Activated CD4-positive, alpha-beta T cell treated with anti-CD3 and anti-CD28 coated beads for 4 hours (primary cell): ENCODE results near the gene IFNL1.
"Not testable (repeated sequence)": the region's sequence is repeated elsewhere in the genome, so short reads cannot be mapped to it uniquely, and the experiment has no call there.

Experiments used
- DNase-seq, 2 donors: peaks; one replicate each; pipeline ENCODE4 v3.0.0-alpha.2; 2020

Gene IFNL1

DNA sequence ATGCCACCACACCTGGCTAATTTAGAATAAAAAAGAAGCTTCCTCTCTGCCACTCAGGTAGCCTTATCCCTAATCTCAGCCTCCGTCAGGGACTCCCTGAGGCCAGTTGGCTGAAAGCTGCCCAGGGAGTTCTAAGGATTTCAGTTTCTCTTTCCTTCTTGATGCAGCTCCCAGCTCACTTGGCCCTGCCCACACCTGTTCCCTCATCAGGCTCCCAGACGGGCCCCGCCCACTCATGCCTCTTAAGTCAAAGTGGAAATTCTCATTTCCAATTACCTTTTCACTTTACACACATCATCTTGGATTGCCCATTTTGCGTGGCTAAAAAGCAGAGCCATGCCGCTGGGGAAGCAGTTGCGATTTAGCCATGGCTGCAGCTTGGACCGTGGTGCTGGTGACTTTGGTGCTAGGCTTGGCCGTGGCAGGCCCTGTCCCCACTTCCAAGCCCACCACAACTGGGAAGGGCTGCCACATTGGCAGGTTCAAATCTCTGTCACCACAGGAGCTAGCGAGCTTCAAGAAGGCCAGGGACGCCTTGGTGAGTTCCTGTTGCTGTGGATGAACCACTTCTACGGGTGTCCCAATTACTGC, at the start of gene IFNL1:
IFNL1 (plus strand) TSS at position 353 of the 591 bp plus-strand sequence; CDS start at position 368, 15 bp downstream.
- no peak for DNase-seq

DNA sequence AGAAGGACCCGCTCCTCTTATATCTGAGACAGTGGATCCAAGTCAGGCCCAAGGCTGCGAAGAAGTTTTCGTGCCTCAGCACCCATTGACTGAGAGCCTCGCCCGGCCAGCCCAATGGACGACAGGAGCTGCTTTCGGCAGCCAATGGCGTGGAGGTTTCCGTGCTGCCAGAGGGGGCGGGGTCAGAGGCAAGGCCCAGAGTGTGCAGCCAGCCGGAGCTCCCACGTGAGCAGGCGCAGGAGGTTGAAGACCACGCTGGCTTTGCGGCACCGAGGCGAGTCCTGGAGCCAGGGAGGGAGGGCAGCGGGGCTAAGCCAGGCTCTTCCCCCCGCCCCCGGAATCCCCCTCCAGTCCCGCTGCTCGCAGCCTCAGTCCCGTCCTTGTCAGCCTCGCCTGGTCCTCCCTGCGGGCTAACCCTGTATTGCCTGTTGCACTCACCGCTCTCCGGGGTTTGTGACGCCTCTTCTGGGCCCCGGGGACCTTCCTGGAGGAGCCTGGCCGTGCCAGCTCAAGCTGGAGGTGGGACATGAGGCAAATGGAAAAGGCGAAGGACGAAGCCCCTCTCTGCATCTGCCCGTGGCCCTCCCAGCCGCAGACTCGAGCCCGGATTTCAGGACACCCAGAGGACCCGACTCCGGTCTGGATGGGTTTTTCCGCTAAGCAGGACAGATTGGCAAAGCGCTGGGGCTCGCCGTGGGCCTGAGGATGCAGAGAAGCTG, 49.1 kb upstream of the IFNL1 start:
- DNase-seq = peak; percentile 14 to 22

DNA sequence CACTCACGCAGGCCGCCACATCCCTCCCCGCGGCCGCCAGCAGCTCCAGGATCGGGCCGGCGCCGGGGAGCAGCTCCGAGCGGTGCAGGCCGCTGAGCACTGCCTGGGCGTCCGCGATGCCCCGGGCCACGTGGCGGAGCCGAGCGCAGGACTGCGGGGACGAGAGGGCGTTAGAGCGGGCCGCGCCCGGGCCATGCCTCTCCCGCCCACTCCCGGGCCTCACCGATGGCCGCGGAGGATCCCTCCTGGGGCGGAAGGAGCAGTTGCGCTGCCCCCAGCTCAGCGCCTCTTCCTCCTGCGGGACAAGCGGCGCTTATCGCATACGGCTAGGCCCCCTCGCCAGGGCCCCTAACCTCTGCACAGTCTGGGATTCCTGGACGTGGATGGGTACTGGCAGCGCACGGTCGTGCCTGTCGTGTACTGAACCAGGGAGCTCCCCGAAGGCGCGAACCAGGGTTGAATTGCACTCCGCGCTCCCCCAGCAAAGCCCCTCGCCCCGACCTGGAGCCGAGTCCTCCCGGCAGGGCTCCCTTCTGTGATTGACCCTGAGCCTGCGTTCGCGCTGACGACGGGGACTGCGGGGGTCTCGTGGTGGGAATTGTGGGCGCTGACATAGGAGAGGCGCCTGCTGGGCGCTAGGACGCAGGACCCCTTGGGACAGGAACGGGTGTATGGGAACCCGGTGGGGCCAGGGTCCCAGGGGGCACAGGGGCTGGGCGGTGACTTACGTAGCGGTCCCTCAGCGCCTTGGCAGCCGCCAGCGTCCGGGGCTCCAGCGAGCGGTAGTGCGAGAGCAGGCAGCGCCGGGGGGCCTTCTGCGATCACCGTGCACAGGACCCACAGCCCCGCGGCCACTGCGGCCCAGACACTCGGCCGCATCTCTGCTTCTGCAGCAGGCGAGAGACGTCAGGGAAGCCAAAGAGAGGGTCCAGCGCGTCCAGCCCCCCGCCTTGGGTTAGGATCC, 48.2 kb upstream of the IFNL1 start:
- DNase-seq = no peak

DNA sequence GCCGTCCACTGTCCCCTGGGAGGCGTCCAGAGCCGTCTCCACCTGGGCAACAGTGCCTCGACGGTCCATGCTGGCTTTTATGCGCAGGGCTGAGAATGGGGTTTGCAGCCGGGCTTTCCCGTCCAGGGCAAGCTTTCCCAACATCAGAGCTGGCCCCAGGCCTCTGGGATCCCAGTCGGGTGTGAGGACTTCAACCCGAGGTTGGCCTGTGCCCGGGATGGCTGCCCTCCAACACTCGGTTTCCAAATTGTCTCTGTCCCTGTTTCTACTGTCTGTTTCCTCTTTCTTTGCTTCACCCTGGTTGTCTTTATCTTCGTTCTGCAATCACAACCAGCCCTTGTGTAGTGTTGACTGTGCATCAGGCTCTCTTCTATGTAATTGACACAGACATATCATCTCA, 47.4 kb upstream of the IFNL1 start, which contains the start of gene IFNL4:
IFNL4 (minus strand) TSS at position 51 of the 400 bp plus-strand sequence.
- no peak for DNase-seq

DNA sequence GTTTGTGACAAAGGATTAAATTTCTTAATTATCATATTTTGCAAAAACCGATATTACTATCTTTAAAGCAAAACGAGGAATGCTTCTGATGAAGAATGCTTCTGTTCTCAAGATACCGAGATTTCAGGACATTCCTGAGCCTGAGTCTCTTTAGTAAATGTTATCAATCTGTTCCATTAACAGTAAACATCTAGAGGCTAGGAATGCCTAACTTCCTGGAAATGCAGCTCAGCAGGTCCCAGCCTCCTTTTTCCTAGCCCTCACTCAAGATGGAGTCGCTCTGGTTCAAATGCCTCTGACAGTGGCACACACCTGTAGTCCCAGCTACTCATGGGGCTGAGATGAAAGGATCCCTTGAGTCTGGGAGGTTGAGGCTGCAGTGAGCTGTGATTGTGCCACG, 45.1 kb upstream of the IFNL1 start:
- no peak for DNase-seq

DNA sequence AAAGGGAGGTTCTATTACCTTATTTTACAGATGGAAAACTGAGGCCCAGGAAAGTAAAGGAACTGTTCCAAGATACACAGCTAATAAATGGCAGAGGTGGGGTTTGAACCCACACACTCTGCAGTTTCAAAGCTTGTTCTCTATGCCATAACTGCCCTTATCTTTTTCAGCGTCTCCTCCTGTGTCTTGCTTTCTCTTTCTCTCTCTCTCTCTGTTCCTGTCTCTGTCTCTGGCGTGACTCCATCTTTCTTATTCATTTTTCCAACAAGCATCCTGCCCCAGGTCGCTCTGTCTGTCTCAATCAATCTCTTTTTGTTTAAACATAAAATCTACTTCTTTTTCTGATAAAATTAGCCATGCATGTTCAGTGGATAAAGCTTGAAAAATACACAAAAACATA, 44.4 kb upstream of the IFNL1 start:
- DNase-seq = no peak

DNA sequence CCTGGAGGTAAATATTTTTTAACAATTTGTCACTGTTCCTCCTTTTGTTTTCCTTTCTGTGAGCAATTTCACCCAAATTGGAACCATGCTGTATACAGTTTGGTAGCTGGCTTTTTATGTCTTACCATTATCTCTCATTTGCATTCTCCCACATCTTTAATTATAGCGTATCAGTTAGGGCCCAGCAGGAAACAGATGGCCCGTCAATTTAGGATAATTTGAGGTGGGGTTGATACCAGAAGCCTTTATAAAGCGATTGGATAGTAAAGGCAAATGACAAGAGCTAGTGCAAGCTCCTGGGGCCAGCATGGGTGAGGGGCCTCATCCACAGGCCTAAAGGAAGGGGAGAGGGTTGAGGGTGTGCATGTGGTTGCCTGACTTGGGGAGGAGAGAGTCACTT, 43.7 kb upstream of the IFNL1 start:
- DNase-seq = no peak

DNA sequence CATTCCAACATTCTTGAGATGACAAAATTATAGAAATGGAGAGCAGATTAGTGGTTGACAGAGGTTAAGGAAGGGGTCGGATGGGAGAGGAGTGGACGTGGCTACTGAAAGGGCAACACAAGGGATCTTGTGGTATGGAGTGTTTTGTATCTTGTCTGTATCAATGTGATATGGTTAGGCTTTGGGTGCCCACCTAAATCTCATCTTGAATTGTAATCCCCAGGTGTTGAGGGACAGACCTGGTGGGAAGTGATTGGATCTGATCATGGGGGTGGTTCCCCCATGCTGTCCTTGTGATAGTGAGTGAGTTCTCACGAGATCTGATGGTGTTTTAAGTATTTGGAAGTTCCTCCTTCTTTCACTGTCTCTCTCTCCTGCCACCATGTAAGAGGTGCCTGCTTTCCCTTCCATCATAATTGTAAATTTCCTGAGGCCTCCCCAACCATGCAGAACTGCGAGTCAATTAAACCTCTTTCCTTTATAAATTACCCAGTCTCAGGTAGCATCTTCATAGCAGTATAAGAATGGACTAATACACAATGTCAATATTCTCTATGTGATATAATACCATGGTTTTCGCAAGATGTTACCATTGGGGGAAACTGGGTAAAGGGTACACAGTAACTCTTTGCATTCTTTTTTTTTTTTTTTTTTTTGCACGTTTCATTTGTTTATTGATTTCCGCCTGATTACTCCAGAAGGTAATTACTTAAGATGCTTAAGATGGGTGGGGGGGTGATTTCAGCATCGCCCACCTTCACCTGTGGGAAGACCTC, 42.6 kb upstream of the IFNL1 start:
- no peak for DNase-seq

DNA sequence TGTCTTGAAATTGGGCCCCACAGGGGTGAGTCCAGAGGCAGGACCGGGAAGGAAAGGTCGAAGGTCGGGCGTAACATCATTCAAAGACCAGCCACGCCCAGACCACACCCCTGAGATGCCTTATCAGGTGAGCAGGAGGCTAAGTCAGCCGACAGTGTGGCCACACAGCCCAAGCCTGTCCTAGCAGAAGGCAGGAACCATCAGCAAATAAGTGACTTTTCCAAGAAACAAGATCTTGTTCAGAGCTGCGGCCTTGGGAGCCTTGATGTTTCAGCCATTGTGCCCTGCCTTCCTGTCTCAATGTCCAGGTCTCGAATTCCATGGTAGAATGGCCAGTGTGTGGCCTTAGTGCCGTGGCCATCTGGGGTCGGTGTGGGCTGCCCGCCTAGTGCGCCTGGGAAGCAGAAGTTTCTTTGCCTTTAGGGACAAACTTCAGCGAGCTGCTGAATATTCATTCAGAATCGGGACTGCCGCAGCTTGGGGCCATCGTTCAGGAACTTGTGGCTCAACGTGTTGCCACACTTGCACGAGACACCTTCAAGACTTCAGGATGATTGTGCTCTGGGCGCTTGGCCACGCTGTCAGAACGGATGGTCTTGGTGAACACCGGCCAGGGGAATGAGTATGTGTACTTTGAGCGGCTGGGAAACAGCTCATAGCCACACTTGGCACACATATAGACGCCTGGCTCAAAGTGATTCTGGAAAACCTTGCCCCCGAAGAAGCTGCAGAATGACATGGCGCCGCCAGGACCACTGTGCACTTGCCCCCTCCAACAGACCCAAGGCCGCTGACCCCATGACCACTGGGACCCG, 41.5 kb upstream of the IFNL1 start:
- no peak for DNase-seq

DNA sequence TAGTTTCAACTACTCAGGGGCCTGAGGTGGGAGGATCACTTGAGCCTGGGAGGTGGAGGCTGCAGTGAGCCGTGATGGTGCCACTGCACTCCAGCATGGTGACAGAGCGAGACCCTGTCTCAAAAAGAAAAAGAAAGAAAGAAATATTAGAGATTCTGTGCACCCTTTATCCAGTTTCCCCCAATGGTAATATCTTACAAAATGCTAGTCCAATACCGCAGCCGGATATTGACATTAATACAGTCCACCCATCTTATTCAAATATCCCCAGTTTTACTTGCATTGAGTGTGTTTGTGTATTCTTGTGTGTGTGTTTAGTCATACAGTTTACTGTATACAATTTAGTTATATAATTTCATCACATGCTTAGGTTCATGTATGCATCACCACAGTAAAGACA, 39.0 kb upstream of the IFNL1 start:
- no peak for DNase-seq

DNA sequence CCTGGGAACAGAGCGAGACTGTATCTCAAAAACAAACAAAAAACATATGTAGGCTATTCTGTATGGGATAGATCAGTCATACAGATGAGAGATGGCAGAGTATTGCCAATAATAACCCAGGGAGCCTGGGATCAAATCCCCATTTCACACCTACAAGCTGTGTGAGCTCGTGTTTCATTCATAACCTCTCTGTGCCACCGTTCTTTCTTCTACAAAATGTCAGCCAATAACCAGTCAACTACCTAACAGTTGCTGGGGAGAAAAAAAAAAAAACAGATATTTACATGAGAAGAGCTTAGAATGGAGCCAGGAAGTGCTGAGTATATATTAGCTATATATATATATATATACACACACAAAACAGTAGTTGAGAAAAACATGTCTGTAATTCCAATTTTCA, 34.5 kb upstream of the IFNL1 start:
- DNase-seq = no peak

DNA sequence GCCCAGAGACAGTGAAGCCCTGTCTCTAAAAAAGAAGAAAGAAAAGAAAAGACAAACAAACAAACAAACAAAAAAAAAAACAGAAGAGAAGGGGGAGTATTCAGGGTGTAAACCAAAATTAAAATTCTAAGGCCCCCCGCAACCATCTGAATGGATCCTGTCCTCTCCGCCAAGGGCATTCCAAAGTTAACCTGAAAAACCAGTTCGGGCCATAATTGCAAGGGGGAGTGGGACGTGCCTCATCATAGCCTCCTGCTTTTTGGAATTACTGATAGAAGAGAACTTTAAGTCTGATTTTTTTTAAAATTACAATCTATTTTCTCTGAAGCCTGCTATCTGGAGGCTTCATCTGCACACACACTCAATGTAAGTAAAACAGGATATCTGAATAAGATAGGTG, 33.7 kb upstream of the IFNL1 start:
- DNase-seq = no peak

DNA sequence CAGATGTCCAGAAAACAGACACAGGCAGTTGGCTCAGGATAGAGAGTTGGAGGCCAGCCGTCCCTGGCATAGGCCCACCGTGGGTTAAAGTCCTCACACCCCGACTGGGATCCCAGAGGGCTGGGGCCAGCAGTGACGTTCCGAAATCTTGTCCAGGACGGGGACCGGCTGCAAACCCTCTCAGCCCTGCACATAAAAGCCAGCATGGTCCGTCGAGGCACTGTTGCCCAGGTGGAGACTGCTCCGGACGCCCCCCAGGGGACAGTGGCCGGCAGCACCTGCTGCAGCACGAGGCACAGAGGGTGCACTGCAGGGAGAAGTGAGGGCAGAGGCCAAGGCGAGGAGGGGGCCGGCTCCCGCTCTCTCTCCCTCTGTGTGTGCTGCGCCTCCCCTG, 32.3 kb upstream of the IFNL1 start:
- no peak for DNase-seq

DNA sequence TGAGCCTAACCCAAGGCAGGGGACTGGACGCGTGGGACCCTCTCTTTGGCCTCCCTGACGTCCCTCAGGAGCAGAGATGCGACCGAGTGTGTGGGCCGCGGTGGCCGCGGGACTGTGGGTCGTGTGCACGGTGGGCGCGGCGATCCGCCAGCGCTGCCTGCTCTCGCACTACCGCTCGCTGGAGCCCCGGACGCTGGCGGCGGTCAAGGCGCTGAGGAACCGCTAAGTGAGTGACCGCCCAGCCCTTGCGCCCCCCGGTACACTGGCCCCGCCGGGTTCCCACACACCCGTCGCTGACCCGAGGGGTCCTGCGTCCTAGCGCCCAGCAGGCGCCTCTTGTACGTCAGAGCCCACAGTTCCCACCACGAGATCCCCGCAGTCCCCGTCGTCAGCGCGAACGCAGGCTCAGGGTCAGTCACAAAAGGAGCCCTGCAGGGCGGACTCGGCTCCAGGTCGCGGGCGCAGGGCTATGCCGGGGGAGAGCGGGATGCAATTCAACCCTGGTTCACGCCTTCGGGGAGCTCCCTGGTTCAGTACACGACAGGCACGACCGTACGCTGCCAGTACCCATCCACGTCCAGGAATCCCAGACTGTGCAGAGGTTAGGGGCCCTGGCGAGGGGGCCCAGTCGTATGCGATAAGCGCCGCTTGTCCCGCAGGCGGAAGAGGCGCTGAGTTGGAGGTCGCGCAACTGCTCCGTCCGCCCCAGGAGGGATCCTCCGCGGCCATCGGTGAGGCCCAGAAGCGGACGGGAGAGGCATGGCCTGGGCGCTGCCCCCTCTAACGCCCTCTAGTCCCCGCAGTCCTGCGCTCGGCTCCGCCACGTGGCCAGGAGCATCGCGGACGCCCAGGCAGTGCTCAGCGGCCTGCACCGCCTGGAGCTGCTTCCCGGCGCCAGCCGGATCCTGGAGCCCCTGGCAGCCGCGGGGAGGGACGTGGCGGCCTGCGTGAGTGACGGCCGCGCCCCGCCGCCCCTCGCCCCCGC, 31.6 kb upstream of the IFNL1 start:
- DNase-seq = no peak

DNA sequence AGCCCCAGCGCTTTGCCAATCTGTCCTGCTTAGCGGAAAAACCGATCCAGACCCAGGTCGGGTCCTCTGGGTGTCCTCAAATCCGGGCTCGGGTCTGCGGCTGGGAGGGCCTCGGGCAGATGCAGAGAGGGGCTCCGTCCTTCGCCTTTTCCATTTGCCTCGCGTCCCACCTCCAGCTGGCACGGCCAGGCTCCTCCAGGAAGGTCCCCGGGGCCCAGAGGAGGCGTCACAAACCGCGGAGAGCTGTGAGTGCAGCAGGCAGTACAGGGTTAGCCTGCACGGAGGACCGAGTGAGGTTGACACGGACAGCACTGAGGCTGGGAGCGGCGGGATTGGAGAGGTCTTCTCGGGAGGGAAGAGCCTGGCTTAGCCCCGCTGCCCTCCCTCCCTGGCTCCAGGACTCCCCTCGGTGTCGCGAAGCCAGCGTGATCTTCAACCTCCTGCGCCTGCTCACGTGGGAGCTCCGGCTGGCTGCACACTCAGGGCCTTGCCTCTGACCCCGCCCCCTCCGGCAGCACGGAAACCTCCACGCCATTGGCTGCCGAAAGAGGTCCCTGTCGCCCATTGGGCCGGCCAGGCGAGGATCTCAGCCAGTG, 30.8 kb upstream of the IFNL1 start:
- no peak for DNase-seq

DNA sequence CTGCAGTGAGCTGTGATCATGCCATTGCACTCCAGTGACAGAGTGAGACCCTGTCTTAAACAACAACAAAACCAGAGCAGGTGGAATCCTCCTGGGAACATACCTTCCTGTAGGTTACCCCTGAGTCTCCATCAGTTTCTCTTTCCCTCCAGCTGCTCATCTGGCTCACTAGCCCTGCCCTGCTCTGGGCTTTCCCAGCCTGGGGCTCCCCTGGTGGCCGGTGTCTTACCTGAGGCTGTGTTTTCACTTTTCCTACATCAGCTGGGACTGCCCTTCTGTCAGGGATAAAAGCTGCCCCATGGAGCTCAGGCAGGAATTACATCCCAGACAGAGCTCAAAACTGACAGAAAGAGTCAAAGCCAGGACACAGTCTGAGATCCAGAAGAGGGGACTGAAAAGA, 28.1 kb upstream of the IFNL1 start, which contains the start of gene IFNL2:
IFNL2 (plus strand) TSS at position 312 of the 400 bp plus-strand sequence. CDS start 173 bp downstream, outside the sequence.
- DNase-seq = not testable (repeated sequence)

DNA sequence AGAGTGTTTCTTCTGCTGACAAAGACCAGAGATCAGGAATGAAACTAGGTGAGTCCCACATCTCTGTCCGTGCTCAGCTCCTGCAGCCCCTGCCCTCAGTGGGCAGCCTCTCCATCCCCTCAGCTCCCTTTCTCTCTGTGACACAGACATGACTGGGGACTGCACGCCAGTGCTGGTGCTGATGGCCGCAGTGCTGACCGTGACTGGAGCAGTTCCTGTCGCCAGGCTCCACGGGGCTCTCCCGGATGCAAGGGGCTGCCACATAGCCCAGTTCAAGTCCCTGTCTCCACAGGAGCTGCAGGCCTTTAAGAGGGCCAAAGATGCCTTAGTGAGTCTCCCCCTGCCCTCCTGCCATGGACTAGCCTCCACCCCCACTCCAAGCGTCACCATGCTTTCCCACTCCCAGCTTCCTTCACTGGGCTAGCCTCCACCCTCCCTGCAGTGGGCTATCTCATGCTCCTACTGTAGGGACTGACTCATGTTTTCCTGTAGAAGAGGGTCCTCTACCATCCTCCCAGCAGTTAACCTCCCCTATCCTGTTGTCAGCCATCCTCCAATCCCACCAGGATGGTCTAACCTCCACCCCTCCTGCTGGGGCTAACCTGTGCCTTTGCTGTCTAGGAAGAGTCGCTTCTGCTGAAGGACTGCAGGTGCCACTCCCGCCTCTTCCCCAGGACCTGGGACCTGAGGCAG, 27.5 kb upstream of the IFNL1 start:
- DNase-seq = not testable (repeated sequence)

DNA sequence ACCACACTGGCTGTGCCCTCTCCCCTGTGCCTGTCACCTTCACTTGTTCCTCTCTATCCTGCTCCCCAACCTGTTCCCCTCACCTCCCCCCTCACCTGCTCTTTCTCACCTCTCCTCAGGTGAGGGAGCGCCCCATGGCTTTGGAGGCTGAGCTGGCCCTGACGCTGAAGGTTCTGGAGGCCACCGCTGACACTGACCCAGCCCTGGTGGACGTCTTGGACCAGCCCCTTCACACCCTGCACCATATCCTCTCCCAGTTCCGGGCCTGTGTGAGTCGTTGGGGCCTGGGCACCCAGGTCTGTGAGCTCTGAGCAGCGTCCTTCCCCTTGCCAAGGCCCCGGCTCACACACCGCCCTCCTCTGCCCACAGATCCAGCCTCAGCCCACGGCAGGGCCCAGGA, 26.8 kb upstream of the IFNL1 start:
- DNase-seq = not testable (repeated sequence)
